Measurements from ENCODE around the gene KLF5. TPM values are rescaled to one million over a fixed set of nuclear protein-coding genes. Genes with fewer than 3 reads are reported as not detected.

KLF5 gene
- total and polyA plus RNA-seq, 10 of the 15 experiments (the other 5 are each of a cell fraction or from before 2014, with no cell fraction given): 0.43 to 5.2 (median 1.0) TPM

DNA sequence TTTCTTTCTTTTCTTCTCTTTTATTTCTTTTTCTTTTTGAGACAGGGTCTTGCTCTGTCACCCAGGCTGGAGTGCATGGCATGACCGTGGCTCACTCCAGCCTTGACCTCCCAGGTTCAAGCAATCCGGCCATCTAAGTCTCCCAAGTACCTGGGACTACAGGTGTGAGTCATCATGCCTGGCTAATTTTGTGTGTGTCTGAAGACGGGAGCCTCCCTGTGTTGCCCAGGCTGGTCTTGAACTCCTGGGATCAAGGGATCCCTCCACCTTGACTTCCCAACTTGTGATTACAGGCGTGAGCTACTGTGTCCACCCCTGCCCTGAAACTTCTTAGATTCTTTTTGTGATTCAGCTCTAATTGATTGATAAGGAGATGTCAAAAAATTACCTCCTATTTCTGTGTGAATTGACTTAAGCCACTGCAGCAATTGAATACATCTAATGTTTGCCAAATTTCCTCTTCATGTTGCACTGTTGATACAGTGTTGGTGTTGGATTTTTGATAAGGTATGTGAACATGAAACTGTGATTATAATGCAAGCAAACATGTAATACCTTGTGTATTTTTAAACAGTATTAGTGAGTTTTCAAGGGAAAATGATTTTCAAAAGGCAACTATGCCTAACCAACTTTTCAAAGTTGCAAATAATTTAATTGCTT is 22.6 kb downstream of the KLF5 start (continued):
- TF ChIP-seq, protein P1, sequence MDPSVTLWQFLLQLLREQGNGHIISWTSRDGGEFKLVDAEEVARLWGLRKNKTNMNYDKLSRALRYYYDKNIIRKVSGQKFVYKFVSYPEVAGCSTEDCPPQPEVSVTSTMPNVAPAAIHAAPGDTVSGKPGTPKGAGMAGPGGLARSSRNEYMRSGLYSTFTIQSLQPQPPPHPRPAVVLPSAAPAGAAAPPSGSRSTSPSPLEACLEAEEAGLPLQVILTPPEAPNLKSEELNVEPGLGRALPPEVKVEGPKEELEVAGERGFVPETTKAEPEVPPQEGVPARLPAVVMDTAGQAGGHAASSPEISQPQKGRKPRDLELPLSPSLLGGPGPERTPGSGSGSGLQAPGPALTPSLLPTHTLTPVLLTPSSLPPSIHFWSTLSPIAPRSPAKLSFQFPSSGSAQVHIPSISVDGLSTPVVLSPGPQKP (IDR thresholded peaks at IDR 0.05; ENCODE audit: low read depth, low read length): no peak
- TF ChIP-seq CEBPB (IDR thresholded peaks at IDR 0.05; ENCODE audit: borderline replicate concordance in 1 of 2, low read depth in 2 of 2, low read length in 2 of 2) (no peak), STAT3 (IDR thresholded peaks at IDR 0.05; ENCODE audit: low read depth, low read length) (no peak), CHD2 (IDR thresholded peaks at IDR 0.05; ENCODE audit: borderline replicate concordance, low read depth, low read length) (no peak)
- TF ChIP-seq, protein P2, sequence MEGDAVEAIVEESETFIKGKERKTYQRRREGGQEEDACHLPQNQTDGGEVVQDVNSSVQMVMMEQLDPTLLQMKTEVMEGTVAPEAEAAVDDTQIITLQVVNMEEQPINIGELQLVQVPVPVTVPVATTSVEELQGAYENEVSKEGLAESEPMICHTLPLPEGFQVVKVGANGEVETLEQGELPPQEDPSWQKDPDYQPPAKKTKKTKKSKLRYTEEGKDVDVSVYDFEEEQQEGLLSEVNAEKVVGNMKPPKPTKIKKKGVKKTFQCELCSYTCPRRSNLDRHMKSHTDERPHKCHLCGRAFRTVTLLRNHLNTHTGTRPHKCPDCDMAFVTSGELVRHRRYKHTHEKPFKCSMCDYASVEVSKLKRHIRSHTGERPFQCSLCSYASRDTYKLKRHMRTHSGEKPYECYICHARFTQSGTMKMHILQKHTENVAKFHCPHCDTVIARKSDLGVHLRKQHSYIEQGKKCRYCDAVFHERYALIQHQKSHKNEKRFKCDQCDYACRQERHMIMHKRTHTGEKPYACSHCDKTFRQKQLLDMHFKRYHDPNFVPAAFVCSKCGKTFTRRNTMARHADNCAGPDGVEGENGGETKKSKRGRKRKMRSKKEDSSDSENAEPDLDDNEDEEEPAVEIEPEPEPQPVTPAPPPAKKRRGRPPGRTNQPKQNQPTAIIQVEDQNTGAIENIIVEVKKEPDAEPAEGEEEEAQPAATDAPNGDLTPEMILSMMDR (IDR thresholded peaks at IDR 0.05 in 2 of 3, conservative IDR thresholded peaks at IDR 0.05 in 1 of 3; ENCODE audit: control insufficient read depth in 2 of 3, extremely low read depth in 1 of 3, insufficient read depth in 1 of 3, low read depth in 3 of 3, low read length in 3 of 3): no peak

DNA sequence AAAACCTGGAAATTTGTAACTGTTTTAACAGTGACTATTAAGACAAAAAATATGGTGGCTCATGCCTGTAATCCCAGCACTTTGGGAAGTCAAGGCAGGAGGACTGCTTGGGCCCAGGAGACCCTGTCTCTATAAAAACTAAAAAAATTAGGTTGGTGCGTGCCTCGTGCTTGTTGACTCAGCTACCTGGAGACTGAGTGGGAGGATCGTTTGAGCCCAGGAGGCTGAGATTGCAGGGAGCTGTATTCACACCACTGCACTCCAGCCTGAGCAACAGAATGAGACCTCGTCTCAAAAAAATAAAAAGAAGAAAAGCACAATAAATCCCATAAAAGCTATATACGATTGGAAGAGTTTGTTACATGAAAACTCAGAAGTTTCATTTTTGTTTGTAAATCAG is 23.7 kb downstream of the KLF5 start:
- CTCF ChIA-PET: interaction anchor here (0.9 to 1.6 kb wide), 3 partner anchors 15 to 211 kb away, joined by 3 to 5 read pairs (median 4); no protein-coding TSS in a partner anchor
- Histone ChIP-seq H4K20me1 (ENCODE audit: control insufficient read depth, insufficient read depth) (no peaks in the 10 kb centered on the region), H3K79me2 (ENCODE audit: control insufficient read depth, insufficient read depth, low read length) (no peaks in the 10 kb centered on the region), H3K4me1 (ENCODE audit: control insufficient read depth, insufficient read depth, low read length) (no peaks in the 10 kb centered on the region), H2AFZ (ENCODE audit: control insufficient read depth, low read depth, low read length) (no peak overlapping the region), H3K4me3 (no peak overlapping the region), H3K27me3 (replicated peaks in 1 of 2; ENCODE audit: control insufficient read depth in 2 of 2, insufficient read depth in 2 of 2, low read length in 1 of 2) (no peaks in the 10 kb centered on the region), H3K9me3 (replicated peaks; ENCODE audit: control insufficient read depth, insufficient read depth, low read length) (no peaks in the 10 kb centered on the region), H3K27ac (ENCODE audit: control insufficient read depth, insufficient read depth) (no peak overlapping the region), H3K36me3 (ENCODE audit: control insufficient read depth in 2 of 2, insufficient read depth in 2 of 2, low read length in 1 of 2) (no peaks in the 10 kb centered on the region), H3K4me2 (ENCODE audit: control insufficient read depth, insufficient read depth) (no peak overlapping the region), H3K9ac (ENCODE audit: control insufficient read depth, insufficient read depth, low read length) (no peak overlapping the region)
- 31% methylated on average over 5 of the region's 5 CpGs for WGBS (ENCODE audit: insufficient coverage, insufficient replicate concordance, low lambda C conversion rate, missing lambda C conversion rate)
- FAIRE-seq (no peak), DNase-seq (ENCODE audit: low read depth, low spot score) (no peak), ATAC-seq (no peak)
- SMC1A ChIA-PET (ENCODE audit: uncharacterized antibody, unreplicated experiment): no interaction called here
- in situ Hi-C loops (cut with MboI) (no loop called here), intact Hi-C loops (cut with micrococcal nuclease; ENCODE audit: unreplicated experiment) (no loop called here)
- BruUV-seq (replicated peaks): no TSS peak
- RAD21 ChIA-PET (ENCODE audit: unreplicated experiment): no interaction called here
- POLR2A ChIA-PET: no interaction called here
- no peak for TF ChIP-seq TBL1XR1 (IDR thresholded peaks at IDR 0.05; ENCODE audit: low read depth, low read length)
- no peak for TF ChIP-seq ZNF217 (IDR thresholded peaks at IDR 0.05)
- no peak for TF ChIP-seq SREBF1 (IDR thresholded peaks at IDR 0.05; ENCODE audit: low read length)
- TF ChIP-seq, protein P1 (IDR thresholded peaks at IDR 0.05; ENCODE audit: low read depth, low read length): no peak
- TF ChIP-seq HCFC1 (IDR thresholded peaks at IDR 0.05; ENCODE audit: low read length): no peak
- no peak for TF ChIP-seq ZNF24 (IDR thresholded peaks at IDR 0.05)
- TF ChIP-seq, protein P3, sequence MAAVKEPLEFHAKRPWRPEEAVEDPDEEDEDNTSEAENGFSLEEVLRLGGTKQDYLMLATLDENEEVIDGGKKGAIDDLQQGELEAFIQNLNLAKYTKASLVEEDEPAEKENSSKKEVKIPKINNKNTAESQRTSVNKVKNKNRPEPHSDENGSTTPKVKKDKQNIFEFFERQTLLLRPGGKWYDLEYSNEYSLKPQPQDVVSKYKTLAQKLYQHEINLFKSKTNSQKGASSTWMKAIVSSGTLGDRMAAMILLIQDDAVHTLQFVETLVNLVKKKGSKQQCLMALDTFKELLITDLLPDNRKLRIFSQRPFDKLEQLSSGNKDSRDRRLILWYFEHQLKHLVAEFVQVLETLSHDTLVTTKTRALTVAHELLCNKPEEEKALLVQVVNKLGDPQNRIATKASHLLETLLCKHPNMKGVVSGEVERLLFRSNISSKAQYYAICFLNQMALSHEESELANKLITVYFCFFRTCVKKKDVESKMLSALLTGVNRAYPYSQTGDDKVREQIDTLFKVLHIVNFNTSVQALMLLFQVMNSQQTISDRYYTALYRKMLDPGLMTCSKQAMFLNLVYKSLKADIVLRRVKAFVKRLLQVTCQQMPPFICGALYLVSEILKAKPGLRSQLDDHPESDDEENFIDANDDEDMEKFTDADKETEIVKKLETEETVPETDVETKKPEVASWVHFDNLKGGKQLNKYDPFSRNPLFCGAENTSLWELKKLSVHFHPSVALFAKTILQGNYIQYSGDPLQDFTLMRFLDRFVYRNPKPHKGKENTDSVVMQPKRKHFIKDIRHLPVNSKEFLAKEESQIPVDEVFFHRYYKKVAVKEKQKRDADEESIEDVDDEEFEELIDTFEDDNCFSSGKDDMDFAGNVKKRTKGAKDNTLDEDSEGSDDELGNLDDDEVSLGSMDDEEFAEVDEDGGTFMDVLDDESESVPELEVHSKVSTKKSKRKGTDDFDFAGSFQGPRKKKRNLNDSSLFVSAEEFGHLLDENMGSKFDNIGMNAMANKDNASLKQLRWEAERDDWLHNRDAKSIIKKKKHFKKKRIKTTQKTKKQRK (IDR thresholded peaks at IDR 0.05; ENCODE audit: low read depth, low read length): no peak
- TF ChIP-seq SMC3 (IDR thresholded peaks at IDR 0.05; ENCODE audit: borderline replicate concordance, low read length): no peak
- TF ChIP-seq ZSCAN29 (IDR thresholded peaks at IDR 0.05): no peak
- TF ChIP-seq PML (IDR thresholded peaks at IDR 0.05; ENCODE audit: low read length): no peak
- TF ChIP-seq TAF1 (IDR thresholded peaks at IDR 0.05; ENCODE audit: borderline replicate concordance, low read depth, low read length): no peak

Measured in GM12878 (cell line).